ENCODE data around the gene FAXDC2.

Gene FAXDC2

GRCh38 chr5:154793599-154794524 lies 56.5 kb downstream of the FAXDC2 start:
- DNase-seq: no peak

- no peak for DNase-seq
Measured at GRCh38 chr5:154791535-154791934, 58.9 kb downstream of the FAXDC2 start.

GRCh38 chr5:154788212-154788611 lies 62.2 kb downstream of the FAXDC2 start:
- no peak for DNase-seq

- no peak for DNase-seq
Measured at GRCh38 chr5:154786414-154786813, 64.0 kb downstream of the FAXDC2 start.

- DNase-seq: no peak
Measured at GRCh38 chr5:154784856-154785255, 65.5 kb downstream of the FAXDC2 start.

- no peak for DNase-seq
Measured at GRCh38 chr5:154783774-154784460, 66.5 kb downstream of the FAXDC2 start.

- DNase-seq: no peak
Measured at GRCh38 chr5:154782812-154783592, 67.4 kb downstream of the FAXDC2 start.

- no peak for DNase-seq
Measured at GRCh38 chr5:154782326-154782725, 68.1 kb downstream of the FAXDC2 start.

- no peak for DNase-seq
Measured at GRCh38 chr5:154780128-154780527, 70.3 kb downstream of the FAXDC2 start.

- DNase-seq: peak; percentile 87
Measured at GRCh38 chr5:154779105-154779504, 71.3 kb downstream of the FAXDC2 start.

- DNase-seq: no peak
Measured at GRCh38 chr5:154778534-154778933, 71.9 kb downstream of the FAXDC2 start.

- DNase-seq: no peak
Measured at GRCh38 chr5:154776167-154776566, 74.2 kb downstream of the FAXDC2 start.

- no peak for DNase-seq
Measured at GRCh38 chr5:154773326-154773725, 77.1 kb downstream of the FAXDC2 start.

- peak; percentile 91 for DNase-seq
Measured at GRCh38 chr5:154771383-154771901, 79.0 kb downstream of the FAXDC2 start.

- DNase-seq: no peak
Measured at GRCh38 chr5:154770111-154770510, 80.3 kb downstream of the FAXDC2 start.

All from fibroblast of skin of right biceps (primary cell).